DLD1 (cell line): ENCODE measurements around the gene GPC2.
"Not testable (repeated sequence)": the region's sequence is repeated elsewhere in the genome, so short reads cannot be mapped to it uniquely, and the experiment has no call there.

ENCODE experiments used
- in situ Hi-C: cut with HindIII; loops from 2 replicates; pipeline ENCODE4 v1.10.0; 2017; ENCODE audit warnings: low sequenced_read_pairs

The GPC2 gene

DNA sequence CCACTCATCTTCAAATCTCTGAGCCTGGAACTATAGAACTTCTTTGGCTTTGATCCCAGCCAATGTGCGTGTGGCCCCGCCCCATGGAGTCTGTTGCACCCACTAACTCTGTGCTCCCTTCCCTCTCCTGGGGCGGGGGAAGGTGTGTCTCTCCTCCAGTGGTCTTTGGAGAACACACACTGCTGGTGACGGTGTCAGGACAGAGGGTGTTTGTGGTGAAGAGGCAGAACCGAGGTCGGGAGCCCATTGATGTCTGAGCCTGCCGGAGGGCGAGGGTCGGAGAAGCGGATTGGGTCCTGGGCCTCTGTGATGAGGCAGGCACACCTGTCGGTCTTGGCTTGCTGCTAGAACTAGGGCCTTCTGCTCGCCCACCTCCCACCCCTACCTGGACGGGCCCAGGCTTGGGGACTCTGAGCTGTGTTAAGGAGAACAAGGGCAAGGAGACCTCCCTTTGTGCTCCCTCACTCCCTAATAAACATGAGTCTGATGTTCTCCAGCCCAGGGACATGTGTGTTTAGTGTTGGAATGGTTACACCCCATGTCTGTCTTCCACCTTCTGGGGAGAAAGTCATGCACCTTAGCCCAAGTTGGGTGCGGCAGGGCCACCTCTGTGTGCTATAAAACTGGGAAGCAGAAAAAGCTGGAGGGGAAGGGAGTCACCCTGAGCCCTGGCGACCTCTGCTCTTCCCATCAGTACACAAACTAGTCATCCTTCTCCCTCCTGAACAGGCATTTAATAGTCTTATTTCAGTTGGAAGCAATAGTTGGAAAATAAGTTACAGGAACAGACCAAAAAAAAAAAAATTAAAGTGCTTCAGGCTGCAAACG is 23.3 kb downstream of the GPC2 start:
- in situ Hi-C loops: no loop called here

DNA sequence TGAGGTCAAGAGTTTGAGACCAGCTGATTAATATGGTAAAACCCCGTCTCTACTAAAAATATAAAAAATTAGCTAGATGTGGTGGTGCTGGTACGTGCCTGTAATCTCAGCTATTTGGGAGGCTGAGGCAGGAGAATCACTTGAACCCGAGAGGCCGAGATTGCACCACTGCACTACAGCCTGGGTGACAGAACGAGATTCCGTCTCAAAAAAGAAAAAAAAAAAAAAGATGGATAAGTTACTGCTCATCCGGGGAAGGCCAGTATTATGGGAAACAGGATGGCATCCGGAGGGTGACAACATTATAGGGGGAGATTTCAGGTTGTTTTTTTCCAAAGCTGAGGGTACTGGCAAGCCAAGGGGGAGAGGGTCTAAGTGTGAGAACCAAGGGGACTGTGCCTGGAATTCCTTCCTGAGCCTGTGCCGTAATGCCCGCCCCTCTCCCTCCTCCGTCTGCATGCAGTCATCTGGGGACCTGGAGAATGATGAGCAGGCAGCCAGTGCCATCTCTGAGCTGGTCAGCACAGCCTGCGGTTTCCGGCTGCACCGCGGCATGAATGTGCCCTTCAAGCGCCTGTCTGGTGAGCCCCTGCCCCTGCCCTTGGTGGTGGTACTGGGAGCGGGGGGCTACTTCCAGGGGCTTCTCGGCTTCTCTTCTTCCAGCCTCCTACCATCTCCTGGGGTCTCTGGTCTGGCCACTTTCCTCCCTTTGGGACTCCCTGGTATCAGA is 24.1 kb downstream of the GPC2 start:
- in situ Hi-C loops: no loop called here

DNA sequence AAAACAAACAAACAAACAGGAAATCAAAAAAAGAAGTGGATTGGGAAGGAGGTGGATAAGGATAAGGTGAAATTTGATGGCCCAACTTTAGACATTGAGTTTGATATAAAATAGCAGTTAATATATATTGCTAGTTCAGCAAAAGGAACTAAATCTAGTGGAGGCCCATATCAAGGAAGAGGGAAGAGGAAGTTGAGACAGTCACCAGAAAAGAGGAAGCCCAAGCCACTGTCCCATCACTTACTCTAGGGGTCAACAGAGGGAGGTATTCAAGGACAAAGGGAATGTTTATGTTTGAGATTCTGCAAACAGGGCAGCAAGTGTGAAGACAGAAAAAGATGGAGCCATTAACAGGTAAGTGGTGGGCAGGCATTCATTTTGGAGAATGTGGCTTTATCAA is 24.8 kb downstream of the GPC2 start:
- in situ Hi-C loops: no loop called here

DNA sequence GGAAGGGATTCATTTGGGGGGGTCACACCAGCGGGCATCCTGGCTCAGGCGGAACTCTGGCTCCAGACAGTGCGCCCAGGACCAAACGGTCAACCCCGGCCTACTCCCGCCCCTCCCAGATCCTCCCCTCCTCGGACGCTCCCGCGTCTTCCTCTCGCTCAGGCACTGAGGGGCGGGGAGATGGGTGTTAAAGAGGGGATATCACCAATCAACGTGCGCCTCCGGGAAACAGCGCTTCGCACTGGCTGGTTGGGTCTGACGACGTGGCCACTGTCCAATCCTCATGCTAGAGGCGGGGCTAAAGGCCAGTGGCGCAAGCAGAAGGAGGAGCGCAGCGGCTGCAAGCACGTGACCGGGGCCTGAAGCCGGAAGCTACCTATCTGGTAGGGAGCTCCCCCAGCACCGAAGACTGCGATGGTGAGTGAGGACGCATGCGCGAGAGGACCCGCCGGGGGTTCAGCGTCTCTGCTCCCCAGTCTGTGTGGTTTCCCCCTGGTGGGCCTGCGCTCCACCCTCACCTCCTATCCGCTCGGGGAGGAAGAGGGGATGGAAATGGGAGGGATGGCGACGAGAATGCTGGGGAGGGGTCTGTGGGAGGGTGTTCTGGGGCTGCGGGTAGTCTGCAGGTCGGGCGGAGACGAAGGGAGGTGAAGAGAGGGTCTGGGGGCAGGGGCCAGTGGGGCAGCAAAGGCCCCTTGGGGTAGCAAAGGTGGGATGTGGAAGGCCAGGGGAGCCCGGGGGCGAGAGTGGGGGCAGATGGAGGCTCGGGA is 28.4 kb downstream of the GPC2 start, which contains the start of gene LAMTOR4:
Gene LAMTOR4 (plus strand): TSS at position 360 of the 770 bp plus-strand sequence. CDS start 55 bp downstream, at position 415.
- in situ Hi-C loops: no loop called here

DNA sequence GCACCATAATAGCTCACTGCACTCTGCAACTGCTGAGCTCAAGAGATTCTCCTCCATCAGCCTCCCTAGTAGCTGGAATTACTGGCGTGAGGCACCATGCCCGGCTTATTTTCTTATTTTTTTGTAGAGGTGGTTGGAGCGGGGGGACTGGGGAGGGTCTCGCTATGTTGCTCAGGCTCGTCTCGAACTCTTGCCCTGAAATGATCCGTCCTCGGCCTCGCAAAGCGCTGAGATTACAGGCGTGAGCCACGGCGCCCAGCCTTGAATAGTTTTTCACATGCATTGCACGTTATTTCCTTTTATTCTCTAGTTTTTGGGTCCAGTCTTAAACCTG is 29.0 kb downstream of the GPC2 start:
- in situ Hi-C loops: no loop called here

DNA sequence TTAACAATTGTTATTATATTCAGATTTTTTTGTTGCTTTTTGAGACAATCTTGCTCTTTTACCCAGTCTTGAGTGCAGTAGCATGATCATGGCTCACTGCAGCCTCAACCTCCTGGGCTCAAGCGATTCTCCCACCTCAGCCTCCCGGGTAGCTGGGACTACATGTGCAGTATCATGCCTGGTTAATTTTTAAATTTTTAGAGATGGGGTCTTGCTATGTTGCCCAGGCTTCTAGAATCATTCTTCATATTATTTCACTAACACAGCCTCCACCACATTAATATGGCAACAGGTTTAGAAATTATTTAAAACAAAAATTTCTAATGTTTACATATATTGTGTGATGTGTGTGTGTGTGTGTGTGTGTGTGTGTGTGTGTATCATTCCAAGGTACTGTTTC is 29.9 kb downstream of the GPC2 start:
- in situ Hi-C loops: no loop called here

DNA sequence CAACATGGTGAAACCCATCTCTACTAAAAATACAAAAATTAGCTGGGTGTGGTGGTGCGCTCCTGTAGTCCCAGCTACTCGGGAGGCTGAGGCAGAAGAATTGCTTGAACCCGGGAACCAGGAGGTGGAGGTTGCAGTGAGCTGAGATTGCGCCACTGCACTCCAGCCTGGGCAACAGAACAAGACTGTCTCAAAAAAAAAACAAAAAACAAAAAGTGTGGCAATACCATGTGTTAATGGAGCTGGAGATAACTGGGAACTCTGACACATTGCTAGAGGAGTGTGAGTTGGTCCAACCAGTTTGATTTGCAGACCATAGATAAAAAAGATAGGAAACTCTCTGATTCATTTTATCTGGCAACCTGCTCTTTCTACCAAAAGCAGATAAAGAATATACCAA is 30.8 kb downstream of the GPC2 start:
- in situ Hi-C loops: not testable (repeated sequence)

DNA sequence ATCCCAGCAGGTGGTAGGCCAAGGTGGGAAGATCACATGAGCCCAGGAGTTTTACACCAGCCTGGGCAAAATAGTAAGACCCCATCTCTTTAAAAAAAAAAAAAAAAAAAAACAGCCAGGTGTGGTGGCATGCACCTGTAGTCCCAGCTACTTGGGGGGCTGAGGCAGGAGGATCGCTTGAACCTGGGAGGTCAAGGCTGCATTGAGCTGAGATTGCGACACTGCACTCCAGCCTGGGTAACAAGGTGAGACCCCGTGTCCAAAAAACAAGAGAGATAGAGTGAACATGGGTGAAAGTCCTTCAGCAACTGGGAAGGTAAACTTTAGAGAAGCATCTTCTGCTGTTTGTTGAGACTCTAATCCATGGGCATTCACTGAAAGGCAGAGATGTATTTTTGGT is 34.7 kb downstream of the GPC2 start:
- in situ Hi-C loops: no loop called here

DNA sequence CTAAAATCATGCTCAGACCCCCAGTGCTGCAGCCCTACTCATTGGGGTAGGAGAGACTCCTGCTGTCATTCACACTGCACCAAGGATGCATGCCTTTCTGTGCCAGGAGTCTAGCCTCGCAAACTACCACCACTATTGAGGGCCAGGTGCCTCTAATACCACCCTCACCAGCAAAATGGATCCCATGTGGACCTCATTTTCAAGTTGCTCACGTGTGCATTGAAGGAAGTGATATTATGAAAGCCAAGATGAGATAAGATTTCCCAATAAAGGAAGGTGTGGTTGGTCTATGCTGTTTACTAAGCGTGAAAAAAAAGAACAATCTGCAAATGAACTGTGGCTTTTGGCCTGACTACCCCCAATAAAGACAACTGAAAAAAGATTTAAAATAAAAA is 35.6 kb downstream of the GPC2 start:
- in situ Hi-C loops: no loop called here

DNA sequence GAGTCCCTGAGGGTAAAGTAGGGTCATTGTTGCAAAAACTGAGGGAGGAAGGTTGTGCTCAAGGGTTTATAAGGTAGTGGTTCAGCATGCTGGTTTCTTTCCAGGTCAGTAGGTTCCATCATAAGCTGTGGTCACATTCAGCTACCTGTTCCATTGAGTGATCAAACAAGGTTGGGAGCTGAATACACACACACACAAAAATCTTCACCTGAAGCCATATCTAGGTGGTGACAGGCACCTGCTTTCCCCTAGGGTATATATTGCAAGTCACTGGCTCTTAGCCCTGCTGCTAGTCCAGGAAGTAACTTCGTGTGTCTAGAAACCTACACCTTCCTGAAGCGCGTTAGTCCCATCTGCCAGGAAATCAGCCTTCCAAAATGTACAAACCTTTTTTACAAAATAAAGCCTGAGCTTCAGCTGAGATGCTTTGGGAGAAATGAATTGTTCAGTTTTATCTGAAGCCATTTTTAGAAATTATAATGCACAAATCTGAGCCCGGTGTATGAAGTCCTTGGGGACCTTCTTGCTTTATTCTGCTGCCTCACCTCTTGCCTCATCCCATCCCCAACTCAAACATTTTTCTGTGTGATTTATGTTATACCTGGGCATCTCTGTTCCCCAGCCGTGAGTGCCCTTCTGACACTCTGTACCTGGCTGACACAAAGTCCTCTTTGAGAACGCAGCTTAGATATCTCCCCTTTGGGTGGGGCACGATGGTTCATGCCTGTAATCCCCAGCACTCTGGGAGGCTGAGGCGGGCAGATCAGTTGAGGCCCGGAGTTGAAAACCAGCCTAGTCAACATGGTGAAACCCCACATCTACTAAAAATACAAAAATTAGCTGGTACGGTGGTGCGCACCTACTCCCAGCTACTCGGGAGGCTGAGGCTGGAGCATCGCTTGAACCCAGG is 39.1 kb downstream of the GPC2 start:
- in situ Hi-C loops: no loop called here

DNA sequence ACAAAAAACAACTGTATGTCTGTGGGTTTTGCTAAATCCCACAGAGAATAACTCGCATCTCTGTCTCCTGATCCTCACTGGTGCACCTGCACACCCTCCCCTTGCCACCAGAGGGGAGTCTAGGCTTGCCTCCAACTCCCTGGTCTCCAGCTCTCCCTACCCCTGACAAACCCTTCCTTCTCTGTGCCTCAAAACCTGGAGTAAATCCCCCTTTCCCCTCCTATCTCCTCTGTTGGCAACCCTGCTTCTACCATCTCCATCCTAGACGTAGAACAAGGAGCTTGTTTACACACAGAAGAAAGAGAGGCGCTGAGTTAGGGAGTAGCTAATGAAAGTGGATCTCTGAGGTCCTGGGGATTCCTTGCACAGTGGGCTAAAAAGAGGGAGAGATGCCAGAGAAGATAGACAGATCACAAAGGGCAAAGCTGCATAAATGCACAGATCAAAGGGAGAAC is 44.5 kb downstream of the GPC2 start:
- in situ Hi-C loops: no loop called here

DNA sequence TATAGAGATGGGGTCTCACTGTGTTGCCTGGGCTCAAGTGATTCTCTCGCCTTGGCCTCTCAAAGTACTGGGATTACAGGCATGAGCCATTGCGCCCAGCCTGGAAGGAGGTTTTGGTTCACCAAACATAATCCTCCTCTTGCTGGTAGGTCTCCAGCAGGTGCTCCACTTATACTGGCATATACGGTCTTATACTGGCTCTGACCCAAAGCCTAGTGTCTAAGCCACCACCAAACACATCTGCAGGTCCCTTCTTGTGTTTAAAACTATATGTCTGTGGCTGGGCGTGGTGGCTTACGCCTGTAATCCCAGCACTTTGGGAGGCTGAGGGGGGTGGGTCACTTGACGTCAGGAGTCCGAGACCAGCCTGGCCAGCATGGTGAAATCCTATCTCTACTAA is 45.1 kb downstream of the GPC2 start:
- in situ Hi-C loops: no loop called here

DNA sequence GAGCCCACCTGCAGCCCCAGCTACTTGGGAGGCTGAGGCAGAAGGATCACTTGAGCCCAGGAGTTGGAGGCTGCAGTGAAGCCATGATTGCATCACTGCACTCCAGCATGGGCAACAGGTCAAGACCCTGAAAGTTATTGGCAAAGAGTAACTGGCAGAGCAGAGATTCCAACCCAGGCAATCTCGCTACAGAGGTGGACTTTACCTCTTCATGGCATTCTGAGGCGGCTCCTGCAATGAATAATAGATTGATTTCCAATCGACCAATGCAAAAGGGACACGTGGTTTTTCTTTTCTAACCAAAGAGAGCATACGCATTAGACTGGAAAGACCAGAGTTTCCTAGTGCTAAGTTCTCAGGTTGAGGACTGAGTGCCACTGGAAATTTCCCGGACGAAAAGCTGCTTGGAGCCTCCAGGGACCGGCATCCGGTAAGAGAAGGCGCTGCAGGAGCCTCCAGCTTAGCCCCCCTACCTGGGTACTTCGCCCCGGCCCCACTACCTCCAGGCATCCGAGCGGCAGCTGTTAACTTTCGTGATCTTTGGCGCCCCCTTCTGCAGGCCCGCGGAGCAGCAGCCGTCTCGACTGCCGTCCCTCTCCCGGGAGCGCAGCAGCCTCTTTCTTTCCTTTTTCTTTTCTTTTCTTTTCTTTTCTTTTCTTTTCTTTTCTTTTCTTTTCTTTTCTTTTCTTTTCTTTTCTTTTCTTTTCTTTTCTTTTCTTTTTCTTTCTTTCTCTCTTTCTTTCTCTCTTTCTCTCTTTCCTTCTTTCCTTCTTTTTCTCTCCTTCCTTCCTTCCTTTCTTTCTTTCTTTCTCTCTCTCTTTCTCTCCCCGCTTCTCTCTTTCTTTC is 46.4 kb downstream of the GPC2 start:
- in situ Hi-C loops: no loop called here

DNA sequence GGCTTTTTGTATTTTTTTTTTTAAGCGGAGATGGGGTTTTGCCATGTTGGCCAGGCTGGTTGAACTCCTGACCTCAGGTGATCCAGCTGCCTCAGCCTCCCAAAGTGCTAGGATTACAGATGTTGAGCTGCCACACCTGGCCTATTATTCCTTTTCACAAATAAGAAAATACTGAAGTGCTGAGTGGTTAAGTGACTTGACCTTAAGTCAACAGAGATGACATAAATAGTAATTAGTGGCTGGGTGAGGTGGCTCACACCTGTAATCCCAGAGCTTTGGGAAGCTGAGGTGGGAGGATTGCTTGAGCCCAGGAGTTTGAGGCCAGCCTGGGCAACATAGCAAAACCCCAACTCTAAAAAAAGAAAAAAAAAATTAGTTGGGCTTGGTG is 47.0 kb downstream of the GPC2 start:
- in situ Hi-C loops: not testable (repeated sequence)

DNA sequence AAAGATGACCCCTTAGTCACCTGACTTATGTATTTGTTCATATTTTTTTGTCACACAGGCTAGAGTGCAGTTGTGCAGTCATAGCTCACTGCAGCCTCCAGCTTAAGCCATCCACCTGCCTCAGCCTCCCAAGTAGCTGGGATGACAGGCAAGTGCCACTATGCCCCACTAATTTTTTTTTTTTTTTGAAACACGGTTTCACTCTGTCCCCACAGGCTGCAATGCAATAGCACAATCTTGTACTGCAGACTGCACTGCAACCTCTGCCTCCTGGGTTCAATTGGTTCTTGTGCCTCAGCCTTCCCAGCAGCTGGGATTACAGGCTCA is 48.6 kb downstream of the GPC2 start:
- in situ Hi-C loops: no loop called here

DNA sequence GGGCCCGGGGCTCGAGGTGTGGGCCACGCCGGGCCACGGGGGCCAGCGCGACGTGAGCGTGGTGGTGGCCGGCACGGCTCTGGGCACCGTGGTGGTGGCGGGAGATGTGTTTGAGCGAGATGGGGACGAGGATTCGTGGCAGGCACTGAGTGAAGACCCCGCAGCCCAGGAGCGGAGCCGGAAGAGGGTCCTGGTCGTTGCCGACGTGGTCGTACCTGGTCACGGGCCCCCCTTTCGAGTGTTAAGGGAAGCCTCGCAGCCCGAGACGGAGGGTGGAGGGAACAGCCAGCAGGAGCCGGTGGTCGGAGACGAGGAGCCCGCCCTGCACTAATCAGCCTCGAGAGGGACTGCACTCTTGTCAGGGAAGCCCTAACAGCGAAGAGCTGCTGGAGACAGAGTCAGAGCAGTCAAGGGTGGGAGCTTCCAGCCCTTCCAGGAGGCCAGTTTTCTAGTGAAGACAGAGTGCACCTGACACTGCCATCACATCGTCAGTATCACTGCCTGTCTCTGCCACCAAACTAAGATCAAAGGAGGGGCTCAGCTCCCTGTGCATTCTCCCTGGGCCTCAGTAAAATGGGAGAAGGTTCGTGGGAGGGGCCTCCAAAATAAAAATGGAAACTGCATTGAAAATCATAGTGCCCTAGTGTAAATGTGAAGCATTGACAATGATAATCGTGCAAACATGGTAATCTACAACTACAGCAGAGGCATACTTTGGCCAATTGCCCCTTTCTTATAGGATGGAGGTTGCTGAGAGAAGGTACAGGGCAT is 49.1 kb downstream of the GPC2 start:
- in situ Hi-C loops: no loop called here

DNA sequence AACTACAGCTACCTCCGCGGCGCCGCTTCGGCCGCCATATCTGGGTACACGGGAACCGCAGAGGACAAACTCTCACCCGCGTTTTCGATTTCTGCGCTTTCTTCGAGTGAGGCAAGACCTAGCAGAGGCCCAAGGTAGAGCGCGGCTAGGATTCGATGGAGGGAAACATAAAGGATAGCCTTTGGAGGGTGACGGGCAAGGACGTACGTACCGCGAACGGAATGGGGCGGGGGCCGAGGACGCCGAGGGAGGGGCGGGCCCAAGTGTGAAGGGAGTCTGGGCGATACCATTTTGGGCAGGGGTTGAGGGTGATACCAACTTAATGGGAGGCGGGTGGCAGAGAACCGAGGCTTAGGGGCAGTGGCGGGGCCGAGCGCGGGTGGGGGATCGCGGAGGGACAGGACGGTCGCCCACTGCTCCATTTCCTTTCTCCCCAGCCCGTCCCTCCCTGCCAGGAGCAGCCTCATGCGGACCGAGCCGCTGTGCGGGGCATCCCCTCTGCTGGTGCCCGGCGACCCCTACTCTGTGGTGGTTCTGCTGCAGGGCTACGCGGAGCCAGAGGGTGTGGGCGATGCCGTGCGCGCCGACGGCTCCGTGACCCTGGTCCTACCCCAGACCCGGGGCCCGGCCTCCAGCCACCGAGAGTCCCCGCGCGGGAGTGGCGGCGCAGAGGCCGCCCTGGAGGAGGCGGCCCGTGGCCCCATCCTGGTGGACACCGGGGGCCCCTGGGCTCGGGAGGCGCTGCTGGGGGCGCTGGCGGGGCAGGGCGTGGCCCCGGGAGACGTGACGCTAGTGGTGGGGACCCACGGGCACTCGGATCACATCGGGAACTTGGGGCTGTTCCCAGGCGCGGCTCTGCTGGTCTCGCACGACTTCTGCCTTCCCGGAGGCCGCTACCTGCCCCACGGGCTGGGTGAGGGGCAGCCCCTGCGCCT is 50.0 kb downstream of the GPC2 start, which contains the start of gene MBLAC1:
Gene MBLAC1 (plus strand): TSS at position 37 of the 935 bp plus-strand sequence. CDS start 429 bp downstream, at position 466.
- in situ Hi-C loops: no loop called here
